NCI-H1092 treated with DMSO at 0.1 percent for 48 hours (cell line): ENCODE data around the gene DIP2B.
A peak's percentile ranks its signal among the peaks of the same experiment; 100 is the strongest.
"Not testable (repeated sequence)": the region's sequence is repeated elsewhere in the genome, so short reads cannot be mapped to it uniquely, and the experiment has no call there.

ENCODE experiments used
- DNase-seq: peaks from one replicate; lab custom pipeline; 2025; lab: John Stamatoyannopoulos, UW

Gene DIP2B

DNA sequence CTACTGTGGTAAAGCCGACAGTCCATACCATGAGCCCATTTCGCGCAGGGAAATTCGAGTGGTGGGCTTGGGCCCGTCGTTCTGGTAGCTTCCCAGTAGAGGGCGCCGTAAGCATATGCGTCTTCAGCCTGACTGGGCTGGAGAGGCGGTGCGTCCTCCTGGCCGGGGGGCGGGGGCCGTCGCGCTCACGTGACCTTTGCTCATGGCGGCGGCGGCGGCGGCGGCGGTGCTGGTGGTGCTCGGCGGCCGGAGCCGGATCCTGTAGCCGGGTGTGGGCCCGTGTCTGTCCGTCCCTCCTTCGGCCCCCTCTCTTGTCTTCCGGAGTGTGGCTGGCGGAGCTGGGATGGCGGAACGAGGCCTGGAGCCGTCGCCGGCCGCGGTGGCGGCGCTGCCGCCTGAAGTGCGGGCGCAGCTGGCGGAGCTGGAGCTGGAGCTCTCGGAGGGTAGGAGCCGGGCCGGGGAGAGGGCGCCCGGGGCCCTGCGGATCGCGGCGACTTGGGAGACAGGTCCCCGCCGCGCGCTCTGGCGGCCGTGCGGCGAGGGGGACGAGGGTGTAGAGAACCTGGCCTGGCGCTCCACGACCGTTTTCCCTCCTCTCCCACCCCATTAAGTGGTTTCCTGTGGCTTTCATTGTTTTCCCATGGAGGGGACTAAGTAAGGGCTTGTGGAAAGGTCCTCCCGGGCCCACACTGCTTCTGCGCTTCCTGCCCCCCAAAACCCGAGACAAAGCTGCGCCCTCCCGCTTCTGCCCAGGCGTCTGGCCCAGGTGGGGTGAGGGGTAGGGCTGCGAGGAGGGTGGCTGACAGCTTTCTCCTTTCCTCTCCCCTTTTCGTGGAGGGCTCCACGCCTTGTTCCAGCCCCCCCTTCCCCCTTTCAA is at the start of gene DIP2B:
TSS of gene DIP2B (plus strand) at position 188 of the 877 bp plus-strand sequence. CDS start at position 344, 156 bp downstream.
- DNase-seq = peak; percentile 84

- no peak for DNase-seq
Observed at GRCh38 chr12:50458606-50459005, 46.2 kb upstream of the DIP2B start.

DNA sequence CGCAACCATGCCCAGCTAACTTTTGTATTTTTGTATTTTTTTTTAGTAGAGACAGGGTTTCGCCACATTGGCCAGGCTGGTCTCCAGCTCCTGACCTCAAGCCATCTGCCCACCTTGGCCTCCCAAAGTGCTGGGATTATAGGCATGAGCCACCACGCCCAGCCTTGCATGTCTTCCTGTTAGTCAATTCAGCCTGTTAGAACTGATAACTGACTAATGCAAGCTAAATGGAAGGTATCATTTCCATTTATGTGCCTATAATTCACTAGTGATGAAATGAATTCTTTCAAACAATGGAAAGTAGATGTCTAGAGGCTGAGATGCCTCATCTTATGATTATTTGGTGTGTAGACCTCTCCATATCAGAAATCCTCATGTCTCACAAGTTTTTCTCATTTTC is 37.3 kb upstream of the DIP2B start:
- DNase-seq = no peak

GRCh38 chr12:50477241-50477832 is 27.4 kb upstream of the DIP2B start:
- no peak for DNase-seq

GRCh38 chr12:50482571-50482970 is 22.2 kb upstream of the DIP2B start:
- DNase-seq = no peak

DNA sequence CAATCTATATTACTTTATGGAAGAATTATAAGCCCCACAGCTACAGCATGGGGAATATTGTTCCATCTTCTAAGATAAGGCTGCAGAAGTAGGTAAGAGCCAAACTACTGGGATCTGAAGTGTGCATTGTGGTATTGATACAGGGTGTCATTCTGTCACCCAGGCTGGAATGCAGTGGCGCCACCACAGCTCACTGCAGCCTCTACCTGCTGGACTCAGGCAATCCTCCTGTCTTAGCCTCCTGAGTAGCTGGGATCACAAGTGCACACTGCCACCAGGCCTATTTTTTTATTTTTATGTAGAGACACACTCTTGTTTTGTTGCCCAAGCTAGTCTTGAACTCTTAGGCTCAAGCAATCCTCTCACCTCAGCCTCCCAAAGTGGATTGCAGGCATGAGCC is 21.3 kb upstream of the DIP2B start:
- no peak for DNase-seq

DNA sequence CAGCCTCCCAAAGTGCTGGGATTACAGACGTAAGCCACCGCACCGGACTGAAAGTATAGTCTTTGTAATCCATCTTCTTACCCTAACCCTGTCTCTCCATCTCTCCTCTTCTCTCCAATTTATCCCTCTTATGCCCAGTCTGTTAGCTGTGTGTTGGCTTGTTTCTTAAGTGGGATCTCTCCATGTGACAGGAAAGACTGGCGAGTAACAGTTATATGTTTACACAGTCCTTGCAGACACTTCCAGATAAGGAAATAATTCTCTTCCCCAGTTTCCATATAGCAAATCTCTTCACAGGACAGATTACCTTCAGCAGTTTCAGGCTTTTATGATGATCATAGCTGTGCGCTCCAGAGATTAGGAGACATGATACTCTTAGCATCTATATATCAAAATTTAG is 16.0 kb upstream of the DIP2B start:
- DNase-seq = no peak

- not testable (repeated sequence) for DNase-seq
Observed at GRCh38 chr12:50498119-50498518, 6.7 kb upstream of the DIP2B start.

GRCh38 chr12:50505675-50506530 is 1.1 kb downstream of the DIP2B start:
- peak; percentile 12 for DNase-seq

DNA sequence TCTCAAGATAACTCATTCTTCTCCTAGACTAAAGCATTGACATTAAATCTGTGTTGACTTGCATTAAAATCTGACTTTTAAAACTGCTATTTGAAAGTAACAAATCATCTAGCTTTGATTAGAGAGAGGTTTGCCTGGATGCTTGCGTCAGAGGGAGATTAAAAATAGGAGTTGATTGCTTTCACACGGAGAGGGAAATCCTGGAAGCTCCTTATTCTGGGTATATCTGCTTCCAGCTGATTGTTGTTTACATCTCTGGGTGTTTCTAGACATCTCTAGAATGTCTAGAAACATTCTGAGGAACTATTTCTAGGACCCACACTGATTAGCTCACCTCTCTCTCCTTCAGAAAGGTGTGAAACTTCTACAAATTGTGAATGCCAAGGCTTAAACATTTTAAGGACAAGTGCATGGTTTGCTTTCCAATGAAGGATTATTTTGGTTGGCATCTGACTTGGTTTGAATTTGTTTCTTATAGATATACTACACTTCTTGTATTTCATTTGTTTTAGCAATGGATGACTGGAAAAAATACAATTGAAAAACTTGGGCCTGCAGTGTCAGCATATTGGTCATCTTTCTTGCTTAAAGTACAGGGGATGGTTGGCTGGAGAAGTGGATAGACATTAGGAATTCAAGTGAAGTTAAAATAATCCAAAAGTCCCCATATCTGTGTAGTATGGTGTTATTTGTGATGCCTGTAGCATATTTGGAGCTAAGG is 2.1 kb downstream of the DIP2B start:
- no peak for DNase-seq

DNA sequence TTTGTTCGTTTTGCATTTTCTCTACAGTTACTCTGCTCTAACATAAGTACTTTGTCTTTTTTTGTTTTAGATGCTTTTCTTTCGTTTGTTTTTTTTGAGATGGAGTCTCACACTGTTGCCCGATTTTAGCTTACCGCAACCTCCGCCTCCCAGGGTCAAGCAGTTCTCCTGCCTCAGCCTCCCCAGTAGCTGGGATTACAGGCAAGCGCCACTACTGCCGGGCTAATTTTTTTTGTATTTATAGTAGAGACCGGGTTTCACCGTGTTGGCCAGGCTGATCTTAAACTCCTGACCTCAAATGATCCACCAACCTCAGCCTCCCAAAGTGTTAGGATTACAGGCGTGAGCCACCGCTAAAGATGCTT is 2.7 kb downstream of the DIP2B start:
- DNase-seq = no peak

- DNase-seq = no peak
Observed at GRCh38 chr12:50507930-50508329, 3.1 kb downstream of the DIP2B start.

GRCh38 chr12:50508414-50508813 is 3.6 kb downstream of the DIP2B start:
- DNase-seq = no peak

GRCh38 chr12:50508970-50509663 is 4.3 kb downstream of the DIP2B start:
- no peak for DNase-seq

DNA sequence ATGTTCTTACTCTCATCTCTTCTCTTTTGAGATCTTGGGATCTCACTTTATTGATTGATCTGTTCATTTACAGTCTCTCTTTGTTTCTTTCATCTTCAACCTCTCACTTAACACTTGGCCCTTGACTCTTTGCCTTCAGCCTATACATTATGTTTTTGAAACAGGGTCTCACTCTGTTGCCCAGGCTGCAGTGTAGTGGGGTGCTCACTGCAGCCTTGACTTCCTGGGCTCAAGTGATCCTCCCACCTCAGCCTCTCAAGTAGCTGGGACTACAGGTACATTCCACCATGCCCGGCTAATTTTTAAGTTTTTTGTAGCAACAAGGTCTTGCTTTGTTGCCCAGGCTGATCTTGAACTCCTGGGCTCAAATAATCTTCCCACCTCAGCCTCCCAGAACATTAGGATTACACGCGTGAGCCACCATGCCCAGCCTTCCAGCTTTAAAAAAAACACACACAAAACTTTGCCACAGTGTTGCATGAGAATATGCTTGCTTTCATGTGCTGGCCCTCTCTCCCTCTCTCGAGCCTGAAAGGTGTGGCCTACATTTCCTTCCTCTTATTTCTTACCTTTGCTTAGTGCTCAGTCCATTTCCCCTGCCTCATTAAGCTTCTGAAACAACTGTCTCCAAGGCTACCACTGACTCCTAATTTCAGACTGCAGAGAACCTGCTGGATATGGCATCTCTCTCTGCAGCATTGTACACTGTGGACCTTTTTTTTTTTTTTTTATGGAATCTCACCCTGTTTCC is 9.9 kb downstream of the DIP2B start:
- no peak for DNase-seq

- DNase-seq = no peak
Observed at GRCh38 chr12:50515587-50515986, 10.8 kb downstream of the DIP2B start.

GRCh38 chr12:50517421-50518048 is 12.8 kb downstream of the DIP2B start:
- no peak for DNase-seq

- DNase-seq = no peak
Observed at GRCh38 chr12:50518090-50518489, 13.3 kb downstream of the DIP2B start.

DNA sequence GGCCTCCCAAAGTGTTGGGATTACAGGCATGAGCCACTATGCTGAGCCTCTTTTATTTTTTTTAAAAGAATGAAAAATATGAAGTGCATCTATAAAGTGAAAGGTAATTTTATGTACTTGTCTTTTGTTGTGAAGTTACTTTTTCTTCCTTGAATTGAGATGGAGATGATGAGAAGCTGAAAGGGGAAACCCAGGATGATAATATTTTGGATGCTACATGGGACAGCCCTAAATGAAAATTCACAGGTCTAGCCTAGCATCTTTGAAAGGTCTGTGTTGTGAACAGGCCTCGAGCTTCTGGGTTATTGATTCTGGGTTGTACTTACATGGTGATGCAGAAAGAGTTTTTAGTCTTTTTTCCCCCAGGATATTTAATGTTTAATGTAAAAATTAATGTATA is 14.6 kb downstream of the DIP2B start:
- no peak for DNase-seq
